IPS-18a (cell line): ENCODE measurements around the gene PLCB1.

Source experiments
- H3K27ac ChIP-seq: one replicate; pipeline ENCODE4 v1.5.1; 2013; ENCODE audit warnings: low read length
- H3K27me3 ChIP-seq: one replicate; pipeline ENCODE4 v1.6.1; 2013; ENCODE audit warnings: mild to moderate bottlenecking, low read length; ENCODE audit not compliant: control insufficient read depth, insufficient read depth
- H3K36me3 ChIP-seq: one replicate; pipeline ENCODE4 v1.6.1; 2013; ENCODE audit warnings: low read depth, low read length; ENCODE audit not compliant: control insufficient read depth
- H3K4me1 ChIP-seq: one replicate; pipeline ENCODE4 v1.6.1; 2013; ENCODE audit warnings: low read depth, low read length; ENCODE audit not compliant: control insufficient read depth
- H3K4me3 ChIP-seq: one replicate; pipeline ENCODE4 v1.5.1; 2013; ENCODE audit warnings: low read length
- H3K9ac ChIP-seq: one replicate; pipeline ENCODE4 v1.6.1; 2013; ENCODE audit warnings: mild to moderate bottlenecking, low read length, moderate library complexity
- H3K9me3 ChIP-seq: one replicate; pipeline ENCODE4 v1.6.1; 2013; ENCODE audit warnings: low read depth, low read length; ENCODE audit not compliant: control insufficient read depth

The PLCB1 gene

GRCh38 chr20:8355453-8355852 lies 223.4 kb downstream of the PLCB1 start:
- Histone ChIP-seq H3K27me3 (no peaks in the 10 kb centered on the region), H3K4me1 (peaks cover 8% of the 10 kb centered on the region), H3K36me3 (no peaks in the 10 kb centered on the region), H3K9me3 (no peaks in the 10 kb centered on the region), H3K4me3 (no peak overlapping the region), H3K27ac (no peak overlapping the region), H3K9ac (no peak overlapping the region)

- no peak overlapping the region for H3K27ac ChIP-seq
- H3K4me1 ChIP-seq: peaks cover 17% of the 10 kb centered on the region
- no peaks in the 10 kb centered on the region for H3K36me3 ChIP-seq
- no peaks in the 10 kb centered on the region for H3K27me3 ChIP-seq
- H3K9ac ChIP-seq: no peak overlapping the region
- no peaks in the 10 kb centered on the region for H3K9me3 ChIP-seq
- H3K4me3 ChIP-seq: no peak overlapping the region
Measured at GRCh38 chr20:8356806-8357205, 224.7 kb downstream of the PLCB1 start.

GRCh38 chr20:8357703-8358102 lies 225.6 kb downstream of the PLCB1 start:
- H3K36me3 ChIP-seq: no peaks in the 10 kb centered on the region
- H3K4me1 ChIP-seq: peaks cover 17% of the 10 kb centered on the region
- no peak overlapping the region for H3K27ac ChIP-seq
- no peak overlapping the region for H3K4me3 ChIP-seq
- H3K9me3 ChIP-seq: no peaks in the 10 kb centered on the region
- H3K27me3 ChIP-seq: no peaks in the 10 kb centered on the region
- H3K9ac ChIP-seq: no peak overlapping the region

GRCh38 chr20:8360035-8360434 lies 228.0 kb downstream of the PLCB1 start:
- Histone ChIP-seq H3K4me3 (peak overlapping the region; percentile 29), H3K4me1 (peaks cover 17% of the 10 kb centered on the region), H3K9me3 (no peaks in the 10 kb centered on the region), H3K27ac (no peak overlapping the region), H3K36me3 (no peaks in the 10 kb centered on the region), H3K9ac (no peak overlapping the region), H3K27me3 (no peaks in the 10 kb centered on the region)

- H3K36me3 ChIP-seq: no peaks in the 10 kb centered on the region
- no peak overlapping the region for H3K4me3 ChIP-seq
- no peaks in the 10 kb centered on the region for H3K9me3 ChIP-seq
- H3K27me3 ChIP-seq: no peaks in the 10 kb centered on the region
- no peak overlapping the region for H3K9ac ChIP-seq
- H3K27ac ChIP-seq: no peak overlapping the region
- peaks cover 17% of the 10 kb centered on the region for H3K4me1 ChIP-seq
Measured at GRCh38 chr20:8361006-8361652, 229.1 kb downstream of the PLCB1 start.

GRCh38 chr20:8361779-8362178 lies 229.7 kb downstream of the PLCB1 start:
- Histone ChIP-seq H3K36me3 (no peaks in the 10 kb centered on the region), H3K4me3 (no peak overlapping the region), H3K27me3 (no peaks in the 10 kb centered on the region), H3K9ac (no peak overlapping the region), H3K9me3 (no peaks in the 10 kb centered on the region), H3K4me1 (peaks cover 17% of the 10 kb centered on the region), H3K27ac (no peak overlapping the region)

- no peak overlapping the region for H3K27ac ChIP-seq
- no peaks in the 10 kb centered on the region for H3K36me3 ChIP-seq
- H3K9me3 ChIP-seq: no peaks in the 10 kb centered on the region
- H3K4me1 ChIP-seq: peaks cover 17% of the 10 kb centered on the region
- H3K9ac ChIP-seq: no peak overlapping the region
- no peaks in the 10 kb centered on the region for H3K27me3 ChIP-seq
- H3K4me3 ChIP-seq: no peak overlapping the region
Measured at GRCh38 chr20:8362457-8362856, 230.4 kb downstream of the PLCB1 start.

GRCh38 chr20:8363970-8364733 lies 232.1 kb downstream of the PLCB1 start:
- H3K4me3 ChIP-seq: no peak overlapping the region
- no peaks in the 10 kb centered on the region for H3K36me3 ChIP-seq
- H3K4me1 ChIP-seq: peaks cover 17% of the 10 kb centered on the region
- H3K27me3 ChIP-seq: no peaks in the 10 kb centered on the region
- no peak overlapping the region for H3K9ac ChIP-seq
- no peaks in the 10 kb centered on the region for H3K9me3 ChIP-seq
- H3K27ac ChIP-seq: no peak overlapping the region

GRCh38 chr20:8364734-8365078 lies 232.6 kb downstream of the PLCB1 start:
- no peaks in the 10 kb centered on the region for H3K27me3 ChIP-seq
- no peak overlapping the region for H3K4me3 ChIP-seq
- no peaks in the 10 kb centered on the region for H3K9me3 ChIP-seq
- peaks cover 17% of the 10 kb centered on the region for H3K4me1 ChIP-seq
- H3K9ac ChIP-seq: no peak overlapping the region
- H3K36me3 ChIP-seq: no peaks in the 10 kb centered on the region
- no peak overlapping the region for H3K27ac ChIP-seq

- Histone ChIP-seq H3K27me3 (no peaks in the 10 kb centered on the region), H3K9ac (no peak overlapping the region), H3K9me3 (no peaks in the 10 kb centered on the region), H3K27ac (no peak overlapping the region), H3K4me1 (peaks cover 8% of the 10 kb centered on the region), H3K36me3 (no peaks in the 10 kb centered on the region), H3K4me3 (no peak overlapping the region)
Measured at GRCh38 chr20:8365634-8366033, 233.6 kb downstream of the PLCB1 start.

GRCh38 chr20:8366303-8366923 lies 234.3 kb downstream of the PLCB1 start:
- no peak overlapping the region for H3K4me3 ChIP-seq
- no peak overlapping the region for H3K9ac ChIP-seq
- H3K4me1 ChIP-seq: peaks cover under 1% of the 10 kb centered on the region

GRCh38 chr20:8367689-8368088 lies 235.6 kb downstream of the PLCB1 start:
- no peak overlapping the region for H3K27ac ChIP-seq
- no peaks in the 10 kb centered on the region for H3K4me1 ChIP-seq
- H3K9me3 ChIP-seq: no peaks in the 10 kb centered on the region
- H3K9ac ChIP-seq: no peak overlapping the region
- no peak overlapping the region for H3K4me3 ChIP-seq
- no peaks in the 10 kb centered on the region for H3K27me3 ChIP-seq
- H3K36me3 ChIP-seq: no peaks in the 10 kb centered on the region

More at GRCh38 chr20:8366303-8366923, 234.3 kb downstream of the PLCB1 start:
- no peaks in the 10 kb centered on the region for H3K27me3 ChIP-seq
- H3K9me3 ChIP-seq: no peaks in the 10 kb centered on the region
- H3K36me3 ChIP-seq: no peaks in the 10 kb centered on the region
- H3K27ac ChIP-seq: no peak overlapping the region
